Choroid plexus epithelial cell (primary cell): ENCODE data around the gene KCNQ1.
A peak's percentile ranks its signal among the peaks of the same experiment; 100 is the strongest.

ENCODE experiments used
- DNase-seq: peaks from one replicate; pipeline ENCODE4 v3.0.0-alpha.2; 2010; ENCODE audit warnings: low read depth
- H3K4me3 ChIP-seq: 2 replicates; pipeline ENCODE4 v1.5.1; 2011; ENCODE audit warnings: low read depth, mild to moderate bottlenecking, control low read depth, low read length, moderate library complexity
- TF ChIP-seq, protein P1 (sequence below): conservative IDR thresholded peaks from 2 replicates; pipeline ENCODE4 v1.5.1; 2011; ENCODE audit warnings: low read depth, mild to moderate bottlenecking, control low read depth, inconsistent platforms, low read length, moderate library complexity

KCNQ1 gene

DNA sequence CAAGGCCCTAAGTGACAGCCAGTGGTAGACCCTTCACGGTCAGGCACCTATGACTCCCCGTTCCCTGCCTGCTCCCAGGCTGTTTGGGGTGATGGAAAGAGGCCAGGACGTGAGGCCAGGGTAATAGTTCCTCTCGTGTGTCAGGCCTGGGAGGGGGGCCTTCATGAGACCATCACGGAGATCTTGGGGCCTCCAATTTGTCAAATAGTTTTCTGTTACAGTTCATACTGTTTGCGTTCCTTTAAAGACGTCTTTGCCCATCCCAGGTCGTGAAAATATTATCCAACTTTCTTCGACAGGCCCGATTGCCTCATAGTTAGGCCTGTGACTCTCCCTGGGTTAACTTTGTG is 317.2 kb downstream of the KCNQ1 start:
- DNase-seq, result no peak
- no peak overlapping the region for H3K4me3 ChIP-seq

DNA sequence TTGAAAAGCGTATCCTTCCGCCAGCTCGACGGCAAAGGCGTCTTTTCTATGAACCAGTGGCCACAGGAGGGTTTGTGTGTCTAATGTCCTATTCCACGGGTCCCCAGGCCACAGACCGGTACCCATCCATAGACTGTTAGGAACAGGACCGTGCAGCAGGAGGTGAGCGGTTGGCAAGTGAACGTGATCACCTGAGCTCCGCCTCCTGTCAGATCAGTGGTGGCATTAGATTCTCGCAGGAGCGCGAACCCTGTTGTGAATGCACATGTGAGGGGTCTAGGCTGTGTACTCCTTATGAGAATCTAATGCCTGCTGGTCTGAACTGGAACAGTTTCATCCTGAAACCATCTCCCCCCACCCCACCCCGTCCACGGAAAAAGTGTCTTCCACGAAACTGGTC is 317.6 kb downstream of the KCNQ1 start:
- H3K4me3 ChIP-seq, result no peak overlapping the region
- no peak for DNase-seq
- TF ChIP-seq, protein P1, sequence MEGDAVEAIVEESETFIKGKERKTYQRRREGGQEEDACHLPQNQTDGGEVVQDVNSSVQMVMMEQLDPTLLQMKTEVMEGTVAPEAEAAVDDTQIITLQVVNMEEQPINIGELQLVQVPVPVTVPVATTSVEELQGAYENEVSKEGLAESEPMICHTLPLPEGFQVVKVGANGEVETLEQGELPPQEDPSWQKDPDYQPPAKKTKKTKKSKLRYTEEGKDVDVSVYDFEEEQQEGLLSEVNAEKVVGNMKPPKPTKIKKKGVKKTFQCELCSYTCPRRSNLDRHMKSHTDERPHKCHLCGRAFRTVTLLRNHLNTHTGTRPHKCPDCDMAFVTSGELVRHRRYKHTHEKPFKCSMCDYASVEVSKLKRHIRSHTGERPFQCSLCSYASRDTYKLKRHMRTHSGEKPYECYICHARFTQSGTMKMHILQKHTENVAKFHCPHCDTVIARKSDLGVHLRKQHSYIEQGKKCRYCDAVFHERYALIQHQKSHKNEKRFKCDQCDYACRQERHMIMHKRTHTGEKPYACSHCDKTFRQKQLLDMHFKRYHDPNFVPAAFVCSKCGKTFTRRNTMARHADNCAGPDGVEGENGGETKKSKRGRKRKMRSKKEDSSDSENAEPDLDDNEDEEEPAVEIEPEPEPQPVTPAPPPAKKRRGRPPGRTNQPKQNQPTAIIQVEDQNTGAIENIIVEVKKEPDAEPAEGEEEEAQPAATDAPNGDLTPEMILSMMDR, result no peak

More for the DNA sequence above, 317.2 kb downstream of the KCNQ1 start:
- TF ChIP-seq, protein P1, result no peak

DNA sequence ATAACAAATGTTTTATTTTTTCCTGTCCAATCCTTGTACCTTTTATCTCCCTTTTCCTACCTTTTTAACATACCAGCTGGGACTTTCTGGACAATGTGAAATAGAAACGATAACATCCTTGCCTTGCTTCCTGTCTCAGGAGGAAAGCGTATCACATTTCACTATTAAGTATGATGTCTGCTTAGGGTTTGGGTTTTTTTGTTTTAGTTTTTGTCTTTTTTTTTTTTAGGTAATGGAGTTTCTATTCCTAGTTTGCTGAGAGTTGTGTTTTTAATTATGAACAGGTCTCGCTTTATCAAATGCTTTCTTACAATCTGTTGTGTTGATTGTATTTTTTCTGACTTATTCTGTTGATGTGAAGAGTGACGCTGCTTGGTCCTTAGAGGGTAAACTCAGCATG is 319.2 kb downstream of the KCNQ1 start:
- TF ChIP-seq, protein P1, result no peak
- peak; percentile 45 for DNase-seq
- no peak overlapping the region for H3K4me3 ChIP-seq

DNA sequence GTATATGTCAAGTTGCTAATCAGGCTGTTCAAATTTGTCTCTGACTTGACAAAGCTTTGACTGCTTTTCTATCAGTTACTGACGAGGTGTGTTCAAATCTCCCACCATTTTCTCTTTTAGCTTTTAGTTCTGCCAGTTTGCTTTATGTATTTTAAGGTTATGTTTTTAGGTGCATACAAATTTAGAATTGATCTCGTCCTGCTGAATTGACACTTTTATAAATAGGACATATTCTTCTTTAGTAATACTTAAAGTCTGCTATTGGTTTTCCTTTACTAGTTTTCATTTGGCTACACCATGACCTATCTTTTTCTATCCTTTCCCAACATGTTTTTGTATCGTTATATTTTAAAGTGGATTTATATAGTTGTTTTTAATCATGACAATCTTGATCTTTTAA is 320.7 kb downstream of the KCNQ1 start:
- H3K4me3 ChIP-seq, result no peak overlapping the region
- TF ChIP-seq, protein P1, result no peak
- DNase-seq, result no peak

DNA sequence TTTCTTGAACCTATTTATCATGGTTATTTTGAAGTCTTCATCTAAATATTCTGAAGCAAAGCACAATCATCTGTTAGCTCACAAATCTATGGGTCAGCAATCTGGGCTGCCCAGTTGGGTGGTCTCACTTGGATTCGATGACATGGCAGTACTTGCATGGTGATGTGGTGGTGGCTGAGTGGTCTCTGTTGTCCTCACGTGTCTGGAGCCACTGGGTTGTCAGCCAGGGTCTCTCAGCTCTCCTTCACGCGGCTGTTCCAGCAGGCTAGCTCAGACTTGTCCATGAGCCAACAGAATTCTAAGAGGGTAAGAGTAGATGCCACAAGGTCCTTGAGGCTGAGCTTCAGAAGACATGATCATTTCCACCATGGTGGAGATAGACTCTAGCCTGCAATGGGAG is 321.4 kb downstream of the KCNQ1 start:
- DNase-seq, result no peak
- no peak overlapping the region for H3K4me3 ChIP-seq
- TF ChIP-seq, protein P1, result no peak

DNA sequence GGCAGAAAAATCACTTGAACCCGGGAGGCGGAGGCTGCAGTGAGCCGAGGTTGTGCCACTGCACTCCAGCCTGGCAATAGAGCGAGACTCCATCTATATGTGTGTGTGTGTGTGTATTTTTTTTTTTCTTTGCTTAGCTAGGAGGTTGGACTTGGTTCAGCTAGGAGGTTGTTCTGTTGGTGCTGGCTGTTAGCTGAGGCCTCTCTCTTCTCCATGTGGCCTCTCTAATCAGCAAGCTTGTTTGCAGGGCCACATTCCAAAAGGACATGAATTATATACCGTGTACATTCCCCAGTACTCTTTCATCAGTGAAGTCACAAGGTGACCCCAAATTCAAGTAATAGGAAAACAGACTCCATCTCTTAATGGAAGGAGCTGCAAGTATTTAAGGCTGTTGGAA is 322.3 kb downstream of the KCNQ1 start:
- TF ChIP-seq, protein P1, result no peak
- no peak for DNase-seq
- no peak overlapping the region for H3K4me3 ChIP-seq

DNA sequence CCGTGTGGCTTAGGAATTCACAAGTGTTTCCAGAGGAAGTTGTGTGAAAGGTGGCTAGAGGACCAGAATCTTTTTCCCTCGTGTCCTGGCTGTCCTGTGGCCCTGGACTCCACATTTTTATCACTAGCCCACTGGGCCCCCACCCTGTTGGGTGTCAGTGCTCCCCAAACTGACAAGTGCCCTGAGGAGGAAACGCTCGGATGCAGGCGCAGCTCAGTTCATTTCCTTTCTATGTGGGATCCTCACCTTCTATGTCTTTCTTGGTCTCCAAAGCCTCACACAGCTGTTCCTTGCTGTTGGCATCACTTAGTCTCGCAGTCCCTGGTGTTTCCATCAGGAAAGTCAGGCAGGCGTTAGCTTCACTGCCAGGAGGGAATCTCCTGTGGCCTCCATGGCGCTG is 323.0 kb downstream of the KCNQ1 start:
- no peak for DNase-seq
- TF ChIP-seq, protein P1, result no peak
- no peak overlapping the region for H3K4me3 ChIP-seq
